Activated CD8-positive, alpha-beta memory T cell treated with anti-CD3 and anti-CD28 coated beads, Interleukin-2, amount 50 U/mL, for 24 hours (primary cell): Measurements from ENCODE around the gene GBF1.

Source experiments
- DNase-seq: peaks from one replicate; pipeline ENCODE4 v3.0.0-alpha.2; 2020; ENCODE audit errors: extremely low read depth

GBF1 gene

DNA sequence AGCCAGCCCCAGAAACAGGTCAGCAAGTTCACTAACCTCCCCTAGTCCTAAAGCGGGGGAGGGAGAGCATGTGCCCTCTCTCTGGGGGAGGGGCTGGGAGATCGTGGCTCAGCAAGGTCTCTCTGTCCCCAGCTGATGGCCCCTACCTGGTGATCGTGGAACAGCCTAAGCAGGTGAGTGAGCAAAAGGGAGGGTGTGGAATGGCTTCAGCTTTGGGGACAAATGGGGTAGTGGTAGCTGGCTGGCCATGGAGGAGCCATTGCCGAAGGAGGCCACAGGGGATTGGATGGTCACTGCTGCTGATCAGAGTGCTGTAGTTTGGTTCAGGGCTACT lies 151.0 kb downstream of the GBF1 start:
- no peak for DNase-seq

DNA sequence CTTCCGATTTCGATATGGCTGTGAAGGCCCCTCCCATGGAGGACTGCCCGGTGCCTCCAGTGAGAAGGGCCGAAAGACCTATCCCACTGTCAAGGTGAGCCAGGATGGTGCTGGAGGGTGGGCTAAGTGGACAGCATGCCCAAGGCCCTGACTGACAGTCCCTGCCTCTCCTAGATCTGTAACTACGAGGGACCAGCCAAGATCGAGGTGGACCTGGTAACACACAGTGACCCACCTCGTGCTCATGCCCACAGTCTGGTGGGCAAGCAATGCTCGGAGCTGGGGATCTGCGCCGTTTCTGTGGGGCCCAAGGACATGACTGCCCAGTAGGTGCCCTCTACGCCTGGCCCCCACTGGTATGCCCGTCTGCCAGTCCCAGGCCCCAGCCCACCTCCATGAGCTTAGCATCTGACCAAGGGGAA lies 151.4 kb downstream of the GBF1 start:
- no peak for DNase-seq

DNA sequence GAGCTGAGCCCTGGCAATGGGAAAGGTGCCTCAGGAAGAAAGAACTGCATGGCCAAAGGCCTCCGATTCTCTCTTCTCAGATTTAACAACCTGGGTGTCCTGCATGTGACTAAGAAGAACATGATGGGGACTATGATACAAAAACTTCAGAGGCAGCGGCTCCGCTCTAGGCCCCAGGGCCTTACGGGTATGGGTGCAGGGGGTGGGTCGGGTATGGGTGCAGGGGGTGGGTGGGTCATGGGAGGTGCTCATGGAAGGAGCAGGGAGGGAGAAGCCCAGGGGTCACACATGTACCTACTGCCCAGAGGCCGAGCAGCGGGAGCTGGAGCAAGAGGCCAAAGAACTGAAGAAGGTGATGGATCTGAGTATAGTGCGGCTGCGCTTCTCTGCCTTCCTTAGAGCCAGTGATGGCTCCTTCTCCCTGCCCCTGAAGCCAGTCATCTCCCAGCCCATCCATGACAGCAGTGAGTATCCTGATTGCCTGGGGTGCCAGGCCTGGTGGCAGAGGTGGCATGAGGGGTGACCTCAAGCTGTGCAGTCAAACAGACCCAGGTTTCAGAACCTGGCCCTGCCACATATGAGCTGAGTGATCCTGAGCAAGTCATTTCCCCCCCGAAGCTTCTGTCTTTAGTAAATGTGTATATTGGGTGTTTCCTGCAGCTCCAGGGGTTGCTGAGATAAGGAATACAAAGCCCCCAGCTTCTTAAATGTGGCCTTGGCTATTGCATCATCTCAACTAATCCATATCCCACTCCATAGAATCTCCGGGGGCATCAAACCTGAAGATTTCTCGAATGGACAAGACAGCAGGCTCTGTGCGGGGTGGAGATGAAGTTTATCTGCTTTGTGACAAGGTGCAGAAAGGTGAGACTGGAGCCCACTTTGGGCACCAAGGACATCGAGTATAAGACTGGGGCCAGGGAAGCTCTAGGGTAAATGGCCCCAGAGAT lies 152.2 kb downstream of the GBF1 start:
- no peak for DNase-seq

DNA sequence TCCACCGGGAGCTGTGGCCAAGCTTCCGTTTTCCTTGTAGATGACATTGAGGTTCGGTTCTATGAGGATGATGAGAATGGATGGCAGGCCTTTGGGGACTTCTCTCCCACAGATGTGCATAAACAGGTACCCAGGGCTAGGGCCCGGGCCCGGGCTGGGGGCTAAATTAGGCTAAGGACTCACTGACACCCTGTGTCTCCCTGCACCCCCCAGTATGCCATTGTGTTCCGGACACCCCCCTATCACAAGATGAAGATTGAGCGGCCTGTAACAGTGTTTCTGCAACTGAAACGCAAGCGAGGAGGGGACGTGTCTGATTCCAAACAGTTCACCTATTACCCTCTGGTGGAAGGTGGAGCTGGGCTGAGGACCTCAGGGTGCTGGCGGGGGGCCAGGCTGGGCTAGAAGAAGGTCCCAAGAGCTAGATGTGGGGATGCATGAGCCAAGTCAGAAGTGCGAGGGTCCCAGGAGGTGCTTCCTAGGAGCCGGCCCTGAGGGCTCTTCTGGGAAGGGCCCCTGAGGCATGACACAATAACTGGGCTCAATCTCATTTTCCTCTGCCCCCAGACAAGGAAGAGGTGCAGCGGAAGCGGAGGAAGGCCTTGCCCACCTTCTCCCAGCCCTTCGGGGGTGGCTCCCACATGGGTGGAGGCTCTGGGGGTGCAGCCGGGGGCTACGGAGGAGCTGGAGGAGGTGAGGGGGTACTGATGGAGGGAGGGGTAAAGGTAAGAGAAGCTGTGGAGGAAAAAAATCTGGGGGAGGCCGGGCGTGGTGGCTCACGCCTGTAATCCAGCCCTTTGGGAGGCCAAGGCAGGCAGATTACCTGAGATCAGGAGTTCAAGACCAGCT lies 153.1 kb downstream of the GBF1 start:
- no peak for DNase-seq

DNA sequence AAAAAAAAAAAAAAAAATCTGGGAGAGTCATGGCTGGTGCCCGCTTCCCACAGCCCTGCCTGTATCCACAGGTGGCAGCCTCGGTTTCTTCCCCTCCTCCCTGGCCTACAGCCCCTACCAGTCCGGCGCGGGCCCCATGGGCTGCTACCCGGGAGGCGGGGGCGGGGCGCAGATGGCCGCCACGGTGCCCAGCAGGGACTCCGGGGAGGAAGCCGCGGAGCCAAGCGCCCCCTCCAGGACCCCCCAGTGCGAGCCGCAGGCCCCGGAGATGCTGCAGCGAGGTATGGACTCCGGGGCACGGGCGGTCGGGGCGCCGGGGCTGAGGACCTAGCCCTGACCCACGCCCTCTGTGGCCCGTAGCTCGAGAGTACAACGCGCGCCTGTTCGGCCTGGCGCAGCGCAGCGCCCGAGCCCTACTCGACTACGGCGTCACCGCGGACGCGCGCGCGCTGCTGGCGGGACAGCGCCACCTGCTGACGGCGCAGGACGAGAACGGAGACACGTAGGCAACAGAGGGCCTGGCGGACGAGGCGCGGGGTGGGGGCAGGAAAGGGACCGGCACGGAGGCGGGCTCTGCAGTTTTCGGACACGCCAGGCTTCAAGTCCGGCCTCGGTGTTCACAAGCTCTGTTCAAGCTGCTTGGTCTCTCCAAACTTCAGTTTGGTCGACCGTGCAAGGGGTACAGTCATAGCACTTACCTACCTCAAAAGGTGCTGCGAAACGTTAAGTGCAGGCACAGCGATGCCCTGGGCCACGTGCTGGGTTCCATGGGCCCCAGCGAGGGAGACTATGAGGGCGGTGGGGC lies 154.1 kb downstream of the GBF1 start:
- no peak for DNase-seq

DNA sequence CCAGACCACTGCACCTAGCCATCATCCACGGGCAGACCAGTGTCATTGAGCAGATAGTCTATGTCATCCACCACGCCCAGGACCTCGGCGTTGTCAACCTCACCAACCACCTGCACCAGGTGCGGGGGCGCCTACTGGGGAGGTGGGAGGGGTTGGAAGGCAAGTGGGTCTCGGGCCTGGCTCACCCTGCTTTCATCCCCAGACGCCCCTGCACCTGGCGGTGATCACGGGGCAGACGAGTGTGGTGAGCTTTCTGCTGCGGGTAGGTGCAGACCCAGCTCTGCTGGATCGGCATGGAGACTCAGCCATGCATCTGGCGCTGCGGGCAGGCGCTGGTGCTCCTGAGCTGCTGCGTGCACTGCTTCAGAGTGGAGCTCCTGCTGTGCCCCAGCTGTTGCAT lies 154.7 kb downstream of the GBF1 start:
- no peak for DNase-seq

DNA sequence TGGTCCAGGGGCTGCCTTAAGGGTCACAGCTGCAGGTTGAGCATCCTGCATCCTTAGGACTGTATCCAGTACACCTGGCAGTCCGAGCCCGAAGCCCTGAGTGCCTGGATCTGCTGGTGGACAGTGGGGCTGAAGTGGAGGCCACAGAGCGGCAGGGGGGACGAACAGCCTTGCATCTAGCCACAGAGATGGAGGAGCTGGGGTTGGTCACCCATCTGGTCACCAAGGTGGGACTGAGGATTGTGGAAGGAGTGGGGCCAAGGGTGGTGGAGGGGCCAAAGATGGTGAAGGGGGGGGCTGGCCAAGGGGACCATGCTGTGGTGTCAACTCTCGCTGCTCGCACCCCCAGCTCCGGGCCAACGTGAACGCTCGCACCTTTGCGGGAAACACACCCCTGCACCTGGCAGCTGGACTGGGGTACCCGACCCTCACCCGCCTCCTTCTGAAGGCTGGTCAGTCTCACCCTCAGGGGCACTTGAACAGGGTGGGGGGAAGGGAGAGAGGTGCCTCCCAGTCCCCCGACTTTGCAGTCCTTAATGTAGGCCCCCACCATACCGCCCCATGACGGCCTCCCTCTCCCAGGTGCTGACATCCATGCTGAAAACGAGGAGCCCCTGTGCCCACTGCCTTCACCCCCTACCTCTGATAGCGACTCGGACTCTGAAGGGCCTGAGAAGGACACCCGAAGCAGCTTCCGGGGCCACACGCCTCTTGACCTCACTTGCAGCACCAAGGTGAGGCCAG lies 155.4 kb downstream of the GBF1 start:
- DNase-seq: no peak

DNA sequence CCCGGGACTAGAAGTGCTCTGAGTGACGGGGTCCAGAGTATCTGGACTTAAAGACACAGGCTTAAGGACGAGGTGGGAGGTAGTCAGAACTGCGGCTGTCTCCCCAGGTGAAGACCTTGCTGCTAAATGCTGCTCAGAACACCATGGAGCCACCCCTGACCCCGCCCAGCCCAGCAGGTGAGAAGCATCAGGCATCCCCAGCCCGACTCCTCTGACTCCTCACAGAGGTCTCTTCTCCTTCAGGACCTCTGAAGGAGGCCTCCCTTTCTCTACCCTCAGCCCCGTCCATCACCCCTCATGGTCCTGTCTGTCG lies 156.0 kb downstream of the GBF1 start:
- no peak for DNase-seq

DNA sequence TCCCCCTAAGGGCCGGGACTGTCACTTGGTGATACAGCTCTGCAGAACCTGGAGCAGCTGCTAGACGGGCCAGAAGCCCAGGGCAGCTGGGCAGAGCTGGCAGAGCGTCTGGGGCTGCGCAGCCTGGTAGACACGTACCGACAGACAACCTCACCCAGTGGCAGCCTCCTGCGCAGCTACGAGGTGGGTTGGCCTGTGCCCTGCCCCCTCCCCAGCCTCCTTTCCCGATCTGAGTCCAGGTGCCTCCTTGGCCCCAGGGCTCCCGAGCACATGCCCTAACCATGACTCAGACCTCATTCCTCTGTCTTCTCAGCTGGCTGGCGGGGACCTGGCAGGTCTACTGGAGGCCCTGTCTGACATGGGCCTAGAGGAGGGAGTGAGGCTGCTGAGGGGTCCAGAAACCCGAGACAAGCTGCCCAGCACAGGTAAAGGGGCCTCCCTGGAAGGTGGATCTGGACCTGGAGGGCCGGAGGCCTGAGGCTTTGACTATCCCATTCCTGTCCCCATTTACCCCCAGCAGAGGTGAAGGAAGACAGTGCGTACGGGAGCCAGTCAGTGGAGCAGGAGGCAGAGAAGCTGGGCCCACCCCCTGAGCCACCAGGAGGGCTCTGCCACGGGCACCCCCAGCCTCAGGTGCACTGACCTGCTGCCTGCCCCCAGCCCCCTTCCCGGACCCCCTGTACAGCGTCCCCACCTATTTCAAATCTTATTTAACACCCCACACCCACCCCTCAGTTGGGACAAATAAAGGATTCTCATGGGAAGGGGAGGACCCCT lies 156.6 kb downstream of the GBF1 start:
- DNase-seq: no peak

DNA sequence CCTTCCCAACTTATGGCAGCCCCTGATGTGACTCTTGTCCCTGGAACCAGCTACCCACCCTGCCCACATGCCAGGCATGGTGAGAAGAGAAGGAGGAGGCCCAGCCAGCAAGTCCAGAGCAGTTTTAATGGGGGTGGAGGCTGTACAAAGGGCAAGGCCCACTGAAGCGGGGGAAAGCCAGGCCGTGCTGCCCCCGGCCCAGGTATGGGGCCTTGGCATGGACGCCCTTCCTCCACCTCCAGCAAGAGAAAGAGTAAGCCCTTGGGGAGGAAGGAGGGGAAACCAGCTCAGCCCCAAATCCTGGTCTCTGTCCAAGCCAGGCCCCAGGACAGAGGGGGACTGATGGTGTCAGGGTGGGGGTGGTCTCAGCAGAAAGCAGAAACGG lies 157.2 kb downstream of the GBF1 start:
- DNase-seq: no peak

DNA sequence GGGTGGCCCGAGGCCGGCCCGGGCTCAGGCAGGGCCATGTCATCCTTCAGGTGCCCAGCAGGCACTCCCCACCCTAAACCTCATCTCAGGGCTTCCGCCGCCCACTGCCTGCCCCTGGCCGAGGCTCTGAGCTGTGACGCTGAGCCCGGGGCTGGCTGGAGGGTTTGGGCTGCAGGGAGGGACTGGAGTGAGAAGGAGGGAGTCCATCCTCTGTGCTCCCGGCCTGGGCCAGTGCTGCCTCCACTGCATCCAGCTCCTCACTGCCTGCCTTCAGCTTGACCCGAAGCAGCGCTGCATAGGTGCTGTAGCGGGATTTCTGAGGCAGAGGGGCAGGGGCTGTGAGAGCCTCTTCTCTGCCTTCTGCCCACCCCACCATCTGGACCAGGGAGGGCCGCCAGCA lies 157.8 kb downstream of the GBF1 start:
- no peak for DNase-seq

DNA sequence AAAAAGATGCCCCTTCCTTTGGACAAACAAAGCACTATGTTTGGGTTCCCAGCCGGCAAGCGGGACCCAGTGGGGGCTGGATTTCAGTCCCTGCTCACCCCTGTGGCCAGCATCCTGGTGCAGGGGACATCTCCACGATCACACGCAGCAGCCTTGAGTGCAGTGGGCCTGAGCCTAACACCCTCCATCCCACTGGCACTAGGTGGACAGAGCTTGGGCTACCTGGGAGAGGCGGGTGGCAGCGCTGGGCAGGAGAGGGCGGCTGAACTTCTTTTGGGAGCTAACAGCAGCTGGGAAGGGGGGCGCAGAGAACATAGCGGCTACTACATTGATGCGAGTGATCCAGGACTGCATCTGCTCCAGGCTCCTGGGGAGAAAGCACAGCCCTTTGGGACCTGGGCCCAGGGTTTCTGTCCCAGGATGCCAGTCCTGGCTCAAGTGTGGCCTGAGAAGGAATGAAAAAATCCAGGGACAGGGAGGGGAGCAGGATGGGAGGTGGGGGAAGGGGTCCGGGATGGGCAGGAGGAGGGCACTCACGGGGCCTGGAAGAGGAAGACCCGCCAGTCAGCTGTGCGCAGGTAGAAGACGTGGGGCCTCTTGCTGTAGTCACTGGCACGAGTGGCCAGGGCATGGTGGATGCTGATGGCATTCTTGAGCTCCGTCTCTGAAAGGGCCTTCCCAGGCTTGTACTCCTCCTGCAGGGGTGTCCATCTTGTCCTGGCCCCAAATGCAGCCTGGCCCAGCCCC lies 159.2 kb downstream of the GBF1 start:
- DNase-seq: no peak

DNA sequence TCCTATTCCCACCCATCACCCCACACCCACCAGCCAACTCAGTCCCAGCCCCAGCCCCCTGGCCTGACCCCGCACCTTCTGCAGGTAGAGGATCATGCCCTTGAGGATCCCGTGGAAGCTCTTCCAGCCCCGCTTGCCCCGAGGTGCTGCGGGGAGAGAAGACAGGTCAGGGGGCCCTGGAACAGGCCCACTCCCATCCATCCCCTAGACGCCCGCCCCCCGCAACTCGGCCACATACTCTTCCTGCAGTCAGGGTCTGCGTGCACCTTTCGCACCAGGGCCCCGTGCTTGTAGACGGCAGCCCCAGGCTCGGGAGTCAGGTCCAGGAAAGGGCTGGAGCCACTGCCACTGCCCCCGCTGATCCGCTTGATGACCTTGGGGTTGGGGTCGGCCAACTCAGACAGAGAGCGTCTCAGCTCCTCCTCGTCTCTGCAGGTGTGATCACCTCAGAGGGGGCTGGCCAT lies 159.8 kb downstream of the GBF1 start:
- no peak for DNase-seq

DNA sequence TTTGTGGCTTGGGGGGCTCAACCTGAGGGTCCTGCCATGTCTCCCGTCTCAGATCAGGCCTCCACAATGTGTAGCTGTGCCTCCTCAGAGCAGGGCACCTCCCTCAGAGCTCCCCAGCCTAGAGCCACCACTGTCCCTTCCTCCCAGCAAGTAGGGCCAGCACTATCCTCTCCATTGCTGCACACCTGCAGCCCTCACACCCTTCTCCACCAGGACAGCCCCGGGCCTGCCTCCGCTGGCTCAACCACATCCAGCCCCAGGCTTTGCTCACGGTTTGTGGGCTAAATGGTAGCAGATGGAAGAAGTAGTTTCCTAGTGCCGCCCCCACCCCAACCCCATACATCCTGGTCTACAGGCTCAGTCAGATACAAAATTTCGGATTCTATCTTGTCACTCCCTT lies 160.3 kb downstream of the GBF1 start:
- no peak for DNase-seq

DNA sequence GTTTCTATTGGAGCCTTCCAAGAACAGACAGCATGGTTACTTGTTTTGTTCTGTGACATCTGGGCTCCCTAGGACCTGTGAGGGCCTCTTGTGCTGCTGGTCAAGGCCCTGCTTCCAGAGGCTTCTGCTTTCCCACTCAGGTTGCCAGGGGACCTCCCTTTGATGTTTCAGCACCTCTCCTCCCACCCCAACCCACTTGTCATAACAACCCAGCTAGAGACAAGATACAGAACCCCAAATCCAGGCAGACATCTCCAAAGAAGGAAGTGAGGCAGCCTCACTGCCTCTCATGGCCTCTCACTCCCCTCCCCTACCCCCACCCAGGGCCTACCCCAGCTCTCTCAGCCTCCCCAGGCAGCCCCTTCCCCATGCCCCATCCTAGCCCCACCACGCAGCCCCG lies 161.5 kb downstream of the GBF1 start:
- DNase-seq: no peak

DNA sequence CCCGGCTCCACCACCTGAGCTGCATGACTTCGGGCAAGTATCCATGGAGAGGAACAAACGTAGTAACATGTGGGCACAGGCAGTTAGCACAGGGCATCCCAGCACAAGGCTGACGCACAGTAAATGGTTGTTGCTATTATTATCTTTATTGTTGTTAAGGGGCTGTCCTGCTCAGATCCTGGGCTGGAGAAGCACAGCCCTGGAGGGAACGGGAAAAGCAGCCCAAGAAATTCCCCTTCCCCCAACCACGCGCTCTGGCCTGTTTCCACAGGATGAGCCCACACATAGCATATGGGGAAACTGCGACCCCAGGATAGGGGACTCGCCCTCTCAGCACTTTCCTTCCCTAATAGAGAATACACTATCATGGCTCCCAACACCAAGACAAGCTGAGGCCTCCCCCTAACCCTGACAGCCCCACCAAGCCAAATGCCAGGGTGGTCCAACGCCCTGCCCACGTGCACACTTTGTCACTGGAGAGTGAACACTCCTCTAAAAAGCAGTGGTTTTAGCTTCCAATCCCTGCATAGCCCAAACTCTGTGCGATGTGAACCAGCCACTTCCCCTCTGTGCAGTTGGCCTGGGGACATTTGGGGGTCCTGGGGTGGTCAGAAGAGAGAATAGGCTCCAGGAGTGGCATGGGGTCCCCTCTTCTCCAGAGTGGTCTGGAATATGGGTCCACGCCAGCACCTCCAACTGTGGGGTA lies 162.2 kb downstream of the GBF1 start:
- DNase-seq: no peak

DNA sequence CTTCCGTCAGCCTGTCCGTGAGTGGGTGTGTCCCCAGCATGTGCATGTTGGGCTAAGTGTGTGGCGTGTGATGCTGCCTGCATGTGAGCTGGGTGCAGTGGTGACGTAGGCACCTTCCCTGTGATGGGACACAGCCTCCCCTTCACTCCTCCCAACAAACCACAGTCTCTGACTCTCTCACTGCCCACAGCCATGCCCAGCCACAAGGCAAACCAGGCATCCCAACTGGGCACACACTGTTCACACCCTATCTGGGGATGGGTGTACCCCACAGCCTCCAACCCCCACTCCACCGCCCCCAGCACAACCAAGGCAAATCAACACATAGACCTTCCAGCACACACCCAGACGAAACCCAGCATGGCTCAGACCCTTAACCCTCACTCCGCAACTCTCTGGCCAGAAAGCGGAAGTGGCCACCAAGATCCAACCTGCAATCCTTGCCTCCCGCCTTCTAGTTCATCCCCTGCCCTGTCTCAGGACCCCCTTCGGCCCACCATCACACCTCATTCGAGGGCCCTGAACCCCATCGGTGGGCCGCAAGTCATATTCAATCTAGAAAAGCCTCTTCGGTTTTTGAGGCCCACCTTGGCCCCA lies 162.9 kb downstream of the GBF1 start:
- DNase-seq: no peak

DNA sequence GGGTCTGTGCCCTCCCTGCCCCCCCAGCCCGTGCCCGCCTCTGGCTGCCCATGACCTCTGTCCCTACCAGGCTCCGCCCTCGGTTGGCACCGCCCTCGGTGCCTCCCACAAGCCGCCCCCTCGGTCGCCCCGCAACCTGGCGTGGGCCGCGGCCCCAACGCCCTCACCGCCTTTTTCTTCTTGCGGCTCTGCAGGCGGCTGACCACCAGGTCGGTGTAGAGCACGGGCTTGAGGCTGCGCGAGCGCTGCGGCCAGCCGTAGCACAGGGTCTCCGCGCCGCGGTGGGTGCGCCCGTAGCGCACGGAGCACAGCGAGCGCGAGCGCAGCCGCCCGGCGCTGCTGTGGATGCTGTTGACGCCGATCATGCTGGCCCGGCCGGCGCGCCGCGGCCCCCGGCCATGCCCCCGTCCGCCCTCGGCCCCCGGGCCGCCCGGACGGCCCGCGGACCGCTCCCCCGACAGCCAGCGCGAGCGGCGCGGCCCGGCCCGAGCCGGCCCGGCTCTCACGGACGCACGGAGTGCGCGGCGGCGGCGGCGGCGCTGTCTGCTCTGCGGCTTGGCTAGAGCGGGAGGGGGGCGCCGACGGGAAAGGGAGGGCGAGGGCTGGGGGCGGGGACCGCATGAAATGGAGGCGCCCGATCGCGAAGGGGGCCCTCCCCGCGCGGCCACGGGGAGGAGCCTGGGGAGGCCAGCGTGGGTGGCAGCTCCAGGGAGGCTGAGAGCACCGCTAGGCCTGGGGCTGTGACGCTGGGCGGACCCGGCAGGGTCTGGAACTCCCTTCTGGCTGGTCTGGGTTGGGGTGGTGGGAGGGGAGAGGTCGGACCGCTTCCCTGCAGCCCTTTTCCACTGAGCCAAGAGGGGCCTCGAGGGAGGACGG lies 163.6 kb downstream of the GBF1 start:
- DNase-seq: no peak
